ENCODE results near the gene MCM3AP.
"Not testable (repeated sequence)": the region's sequence is repeated elsewhere in the genome, so short reads cannot be mapped to it uniquely, and the experiment has no call there.

The MCM3AP gene

GRCh38 chr21:46310260-46310659 is 24.8 kb upstream of the MCM3AP start:
- DNase-seq, result not testable (repeated sequence)

GRCh38 chr21:46308431-46308830 is 23.0 kb upstream of the MCM3AP start:
- no peak for DNase-seq

GRCh38 chr21:46307625-46308024 is 22.2 kb upstream of the MCM3AP start:
- DNase-seq, result no peak

DNA sequence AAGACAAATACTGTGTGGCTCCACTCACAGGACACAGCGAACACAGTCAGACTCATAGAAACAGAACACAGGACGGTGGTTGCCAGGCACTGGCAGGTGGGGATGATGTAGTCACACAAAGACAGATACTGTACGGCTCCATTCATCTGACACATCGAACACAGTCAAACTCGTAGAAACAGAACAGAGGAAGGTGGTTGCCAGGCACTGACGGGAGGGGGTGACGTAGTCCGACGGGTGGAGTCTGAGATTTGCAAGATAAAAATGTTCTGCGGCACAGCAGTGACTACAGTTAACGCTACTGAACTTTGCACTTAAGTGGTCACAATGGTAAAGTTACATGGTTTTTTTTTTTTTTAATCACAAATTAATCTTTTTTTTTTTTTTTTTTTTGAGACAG is 19.5 kb upstream of the MCM3AP start:
- no peak for DNase-seq

- DNase-seq, result no peak
Measured at GRCh38 chr21:46304437-46304836, 19.0 kb upstream of the MCM3AP start.

DNA sequence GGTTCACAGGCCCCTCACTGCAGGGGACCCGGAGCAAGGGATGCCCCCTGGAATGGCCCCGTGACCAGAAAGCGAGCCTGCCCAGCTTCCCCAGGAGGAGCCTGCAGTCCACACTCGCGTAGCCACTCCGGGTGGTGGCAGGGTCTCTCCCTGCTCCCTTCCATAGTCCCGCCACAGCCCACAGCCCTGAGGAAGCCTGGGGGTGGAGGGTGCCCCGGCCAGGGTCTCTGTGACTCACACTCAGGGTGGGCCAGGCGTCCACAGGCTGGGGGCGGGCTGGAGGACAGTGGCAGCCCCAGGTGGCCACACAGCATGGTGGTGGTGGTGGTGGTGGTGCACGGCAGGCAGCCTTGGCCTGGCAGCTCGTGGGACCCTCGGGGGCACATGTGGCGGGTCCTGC is 16.3 kb upstream of the MCM3AP start:
- no peak for DNase-seq

DNA sequence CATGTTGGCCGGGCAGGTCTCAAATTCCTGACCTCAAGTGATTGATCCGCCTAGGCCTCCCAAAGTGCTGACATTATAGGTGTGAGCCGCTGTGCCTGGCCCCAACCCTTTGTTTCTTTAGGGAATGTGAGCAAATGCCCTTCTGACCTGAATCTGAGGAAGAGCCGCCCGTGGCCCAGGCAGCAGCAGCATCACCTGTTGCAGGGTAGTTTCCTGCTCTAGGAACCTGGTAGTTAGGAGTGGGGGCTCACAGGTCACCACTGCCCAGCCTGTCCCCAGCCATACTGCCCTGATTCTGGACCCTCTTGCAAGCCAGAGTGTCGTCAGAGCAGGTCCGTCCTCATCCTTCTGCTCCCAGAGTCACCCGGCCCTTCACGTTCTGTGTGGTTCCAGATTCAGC is 13.8 kb upstream of the MCM3AP start:
- DNase-seq, result no peak

GRCh38 chr21:46297338-46298271 is 12.2 kb upstream of the MCM3AP start:
- DNase-seq, result no peak

- DNase-seq, result peak; percentile 61
Measured at GRCh38 chr21:46295996-46296752, 10.8 kb upstream of the MCM3AP start.

DNA sequence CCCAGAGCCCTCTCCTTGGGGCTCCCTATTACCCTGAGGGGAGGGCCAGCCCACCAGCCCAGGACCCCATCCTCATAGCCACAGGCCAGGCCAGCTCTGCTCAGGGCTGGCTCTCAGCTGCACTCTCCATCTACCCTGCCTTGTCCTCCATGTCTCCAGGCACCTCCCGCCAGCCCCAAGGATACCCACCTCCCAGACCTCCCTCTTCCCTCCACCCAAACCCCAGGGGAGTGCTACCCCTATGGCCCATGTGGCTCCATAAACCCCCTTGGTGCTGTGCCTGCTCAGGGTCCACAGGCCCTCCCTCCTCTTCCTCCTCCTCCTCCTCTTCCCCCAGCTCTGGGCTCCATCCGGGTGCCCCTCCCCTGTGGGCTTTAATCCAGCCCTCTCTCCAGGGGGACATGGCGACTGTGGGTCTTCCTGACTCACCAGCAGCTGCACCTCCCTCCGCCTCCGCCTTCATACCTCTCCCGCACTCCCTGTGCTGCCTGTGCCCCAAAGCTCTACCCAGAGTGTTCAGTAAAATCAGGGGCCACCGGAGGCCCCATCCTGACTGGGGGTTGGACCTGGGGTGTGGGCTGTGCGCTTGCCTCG is 9.9 kb upstream of the MCM3AP start:
- no peak for DNase-seq

DNA sequence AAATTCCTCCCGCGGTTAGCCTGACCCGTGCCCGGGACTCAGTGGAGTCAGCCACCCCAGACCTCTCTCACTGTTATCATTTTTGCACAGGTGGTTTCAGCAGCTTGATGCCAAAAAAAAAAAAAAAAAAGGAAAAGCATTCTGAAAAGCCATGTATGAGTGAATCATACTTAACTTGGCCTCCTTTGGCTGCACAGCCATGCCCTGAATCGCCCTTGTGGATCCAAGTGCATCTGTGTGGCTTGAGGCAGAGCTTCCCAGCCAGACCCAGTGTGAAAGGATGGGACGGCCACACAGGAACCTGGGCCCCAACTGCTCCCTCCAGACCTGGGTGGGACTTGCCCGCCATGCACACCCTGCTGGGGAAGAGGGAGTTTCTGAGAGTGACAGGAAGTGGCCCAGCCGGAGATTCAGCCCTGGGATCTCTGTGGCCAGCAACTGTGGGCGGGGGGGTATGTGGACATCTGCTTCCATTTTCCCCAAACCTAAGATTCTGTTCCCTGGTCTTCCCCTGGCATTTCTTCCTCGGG is 9.3 kb upstream of the MCM3AP start:
- no peak for DNase-seq

DNA sequence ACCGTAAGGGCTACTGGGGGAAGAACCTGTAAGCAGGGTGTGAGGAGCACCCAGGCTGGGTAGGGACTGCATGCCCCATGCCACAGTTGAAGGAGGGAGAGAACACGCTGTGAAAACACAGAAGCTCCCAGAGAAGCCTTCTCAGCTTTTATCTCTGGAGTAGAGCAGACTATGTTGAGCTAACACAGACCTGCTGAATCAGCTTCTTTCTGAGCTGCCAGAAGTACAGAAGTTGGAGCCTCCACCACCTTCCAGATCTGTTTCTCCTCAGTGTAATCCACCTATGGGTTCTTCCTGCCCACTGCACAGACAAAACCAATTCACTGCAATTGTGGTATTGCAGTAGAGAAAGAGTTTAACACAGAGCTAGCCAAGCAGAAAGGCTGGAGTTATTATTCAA is 6.2 kb upstream of the MCM3AP start:
- no peak for DNase-seq

DNA sequence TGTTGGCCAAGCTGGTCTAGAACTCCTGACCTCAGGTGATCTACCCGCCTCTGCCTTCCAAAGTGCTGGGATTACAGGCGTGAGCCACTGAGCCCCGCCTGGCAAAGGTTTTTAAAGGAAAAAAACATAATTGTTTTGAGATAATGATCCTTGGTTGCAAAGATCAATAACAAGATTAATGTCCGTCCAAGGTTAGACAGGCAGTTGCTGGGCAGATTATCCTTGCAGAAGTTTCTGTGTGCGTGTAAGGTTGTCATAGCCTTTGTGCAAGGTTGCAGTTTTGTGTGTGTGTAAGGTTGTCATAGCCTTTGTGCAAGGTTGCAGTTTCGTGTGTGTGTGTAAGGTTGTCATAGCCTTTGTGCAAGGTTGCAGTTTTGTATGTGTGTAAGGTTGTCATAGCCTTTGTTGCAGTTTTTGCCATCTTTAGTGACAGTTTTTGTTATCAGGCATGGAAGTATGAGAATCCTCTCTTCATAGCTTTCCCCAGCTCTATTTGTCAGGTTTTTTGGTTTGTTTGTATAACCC is 4.3 kb upstream of the MCM3AP start:
- DNase-seq, result no peak

DNA sequence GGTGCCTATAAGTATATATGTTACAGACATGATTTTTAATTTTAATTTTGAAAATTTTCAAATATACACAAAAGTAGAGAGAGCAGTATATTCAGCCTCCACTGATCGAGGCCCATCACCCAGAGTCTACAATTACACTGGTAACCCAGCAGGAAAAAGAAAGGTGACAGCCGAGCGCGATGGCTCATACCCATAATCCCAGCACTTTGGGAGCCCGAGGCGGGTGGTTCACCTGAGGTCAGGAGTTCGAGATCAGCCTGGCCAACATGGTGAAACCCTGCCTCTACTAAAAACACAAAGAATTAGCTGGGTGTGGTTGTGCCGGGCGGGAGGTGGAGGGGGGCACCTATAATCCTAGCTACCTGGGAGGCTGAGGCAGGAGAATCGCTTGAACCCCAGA is 2.1 kb upstream of the MCM3AP start:
- no peak for DNase-seq

- no peak for DNase-seq
Measured at GRCh38 chr21:46286648-46287002, 1.2 kb upstream of the MCM3AP start.

DNA sequence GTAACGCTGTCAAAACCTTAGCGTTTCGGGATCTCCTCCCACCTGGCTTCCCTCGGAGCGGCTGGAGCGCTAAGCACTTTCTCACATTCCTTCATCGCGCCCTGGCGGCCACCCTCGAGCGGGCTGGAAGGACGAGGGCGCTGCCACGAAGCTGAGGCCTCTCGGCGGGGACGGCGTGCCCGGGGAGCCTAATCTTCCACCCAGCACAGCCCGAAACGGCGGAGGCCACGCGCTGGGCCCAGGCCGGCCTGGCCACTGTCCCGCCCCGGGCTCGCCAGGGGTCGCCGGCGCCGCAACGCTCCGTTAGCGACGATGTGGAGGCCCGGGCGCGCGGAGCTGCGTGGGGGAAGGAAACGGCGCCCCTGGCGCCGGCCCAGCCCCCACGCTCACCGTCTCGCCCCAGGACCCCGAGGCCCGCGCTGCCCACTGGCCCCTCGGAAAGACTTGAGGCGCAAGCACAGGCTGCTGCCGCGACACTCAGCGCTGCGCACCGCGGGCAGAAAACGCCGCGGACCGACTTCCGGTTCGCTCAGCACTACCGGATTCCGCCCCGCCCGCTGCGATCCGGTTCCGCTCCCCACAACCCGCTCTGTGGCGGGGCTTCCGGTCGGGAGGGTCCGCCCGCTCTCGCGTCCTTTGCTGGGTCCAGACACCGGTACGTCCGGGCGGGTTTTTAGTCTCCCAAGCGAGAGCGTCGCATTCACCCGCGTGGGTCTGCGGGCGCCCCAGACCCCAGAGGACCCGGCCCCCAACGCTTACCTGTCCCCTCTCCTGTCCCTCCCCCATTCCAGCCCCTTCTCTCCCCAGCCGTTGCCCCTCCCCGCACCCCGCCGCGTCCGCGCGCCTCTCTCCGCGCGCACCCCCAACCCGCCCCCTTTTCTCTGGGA is 593 bp upstream of the MCM3AP start, which contains the start of gene YBEY:
YBEY (plus strand) TSS at position 582 of the 887 bp plus-strand sequence. CDS start 572 bp downstream, outside the sequence.
- DNase-seq, result peak; percentile 59

DNA sequence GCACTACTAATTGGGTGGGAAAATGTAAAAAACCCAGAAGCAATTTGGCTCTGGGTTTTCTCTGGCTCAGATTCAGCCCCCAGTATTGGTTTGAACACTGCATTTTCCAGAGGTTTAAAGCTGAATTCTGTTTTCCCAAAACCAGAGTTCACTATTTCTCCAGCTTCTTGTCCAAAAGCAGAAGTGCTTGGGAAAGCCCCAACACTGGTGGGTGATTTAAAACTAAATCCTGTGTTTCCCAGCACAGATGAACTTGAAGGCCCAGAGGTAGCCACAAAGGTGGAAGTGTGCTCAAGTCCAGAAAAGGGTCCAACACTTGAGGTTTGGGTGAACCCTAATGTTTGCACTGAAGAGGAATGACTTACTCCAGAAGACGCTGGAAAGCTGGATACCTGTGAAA is 678 bp downstream of the MCM3AP start:
- no peak for DNase-seq

GRCh38 chr21:46284077-46284644 is 1.2 kb downstream of the MCM3AP start:
- peak; percentile 65 for DNase-seq

GRCh38 chr21:46274797-46275390 is 10.5 kb downstream of the MCM3AP start:
- no peak for DNase-seq

GRCh38 chr21:46273341-46273740 is 12.1 kb downstream of the MCM3AP start:
- DNase-seq, result no peak

GRCh38 chr21:46269466-46269865 is 15.9 kb downstream of the MCM3AP start:
- DNase-seq, result no peak

All from NCI-H2029 treated with DMSO at 0.1 percent for 48 hours (cell line).